ENCODE data around the gene ARHGAP4.

ARHGAP4 gene

DNA sequence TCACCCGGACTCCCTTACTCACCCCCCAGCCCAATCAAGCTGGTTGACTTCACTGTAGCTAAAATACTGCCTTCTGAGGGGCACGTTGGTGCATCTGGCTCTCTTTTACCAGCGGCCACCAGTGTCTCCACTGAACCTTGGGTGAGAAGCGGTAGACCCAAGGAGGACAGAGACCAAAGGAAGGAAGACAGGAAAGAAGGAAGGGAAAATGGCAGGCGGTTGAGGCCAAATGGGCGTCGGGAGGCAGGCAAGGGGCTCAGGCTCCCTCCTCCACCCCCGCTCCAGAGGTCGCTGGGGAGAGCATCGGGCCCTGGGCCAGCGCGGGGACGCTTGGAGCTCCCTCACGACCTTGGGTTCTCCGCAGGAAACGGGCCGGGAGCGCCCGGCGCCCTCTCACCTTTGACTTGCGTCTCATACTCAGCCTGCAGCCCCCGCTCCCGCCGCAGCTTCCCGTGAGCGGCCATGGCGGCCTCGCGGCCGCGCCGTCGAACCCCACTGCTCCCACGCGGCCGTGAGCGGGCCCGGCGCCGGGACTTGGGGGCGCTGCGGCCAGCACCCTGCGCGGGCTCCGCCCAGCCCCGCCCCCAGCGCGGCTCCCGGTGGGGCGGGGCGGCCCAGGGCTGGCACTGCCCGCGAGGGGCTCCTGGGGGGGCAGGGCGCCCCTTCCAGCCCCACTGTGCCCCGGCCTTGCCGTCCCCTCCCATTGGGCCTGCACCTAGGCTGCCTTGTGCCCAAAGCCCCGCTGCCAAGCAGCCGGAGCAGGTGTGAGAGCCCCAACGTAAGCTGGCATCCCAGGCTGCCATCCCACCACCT lies at the start of gene ARHGAP4:
TSS of gene ARHGAP4 (minus strand) at position 526 of the 813 bp plus-strand sequence. CDS start at position 464, 62 bp downstream.
- no peak for DNase-seq

DNA sequence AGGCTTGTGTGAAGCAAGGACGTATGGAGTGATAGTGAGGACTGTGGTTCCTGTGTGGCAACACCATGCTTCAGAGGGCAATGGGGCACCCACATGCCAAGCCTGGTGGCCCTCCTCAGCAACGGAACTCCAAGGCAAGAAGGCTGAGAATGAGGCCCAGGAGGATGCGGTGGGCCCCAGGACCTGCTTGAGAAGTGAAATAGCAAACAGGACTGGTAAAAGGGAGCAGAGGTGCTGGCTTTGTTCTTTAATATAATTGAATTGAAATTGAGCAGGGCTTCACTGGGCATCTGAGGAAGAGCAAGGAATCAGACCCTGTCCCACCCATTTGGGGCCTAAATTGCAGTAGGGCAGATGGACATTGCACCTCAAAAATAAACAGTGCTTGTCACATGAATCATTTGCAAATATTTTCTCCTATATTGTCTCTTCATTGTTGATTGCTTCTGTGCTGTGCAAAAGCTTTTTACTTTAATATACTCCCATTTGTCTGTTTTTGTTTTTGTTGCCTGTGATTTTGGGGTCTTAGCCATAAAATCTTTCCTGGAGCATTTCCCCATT lies 48.7 kb upstream of the ARHGAP4 start:
- no peak for DNase-seq

DNA sequence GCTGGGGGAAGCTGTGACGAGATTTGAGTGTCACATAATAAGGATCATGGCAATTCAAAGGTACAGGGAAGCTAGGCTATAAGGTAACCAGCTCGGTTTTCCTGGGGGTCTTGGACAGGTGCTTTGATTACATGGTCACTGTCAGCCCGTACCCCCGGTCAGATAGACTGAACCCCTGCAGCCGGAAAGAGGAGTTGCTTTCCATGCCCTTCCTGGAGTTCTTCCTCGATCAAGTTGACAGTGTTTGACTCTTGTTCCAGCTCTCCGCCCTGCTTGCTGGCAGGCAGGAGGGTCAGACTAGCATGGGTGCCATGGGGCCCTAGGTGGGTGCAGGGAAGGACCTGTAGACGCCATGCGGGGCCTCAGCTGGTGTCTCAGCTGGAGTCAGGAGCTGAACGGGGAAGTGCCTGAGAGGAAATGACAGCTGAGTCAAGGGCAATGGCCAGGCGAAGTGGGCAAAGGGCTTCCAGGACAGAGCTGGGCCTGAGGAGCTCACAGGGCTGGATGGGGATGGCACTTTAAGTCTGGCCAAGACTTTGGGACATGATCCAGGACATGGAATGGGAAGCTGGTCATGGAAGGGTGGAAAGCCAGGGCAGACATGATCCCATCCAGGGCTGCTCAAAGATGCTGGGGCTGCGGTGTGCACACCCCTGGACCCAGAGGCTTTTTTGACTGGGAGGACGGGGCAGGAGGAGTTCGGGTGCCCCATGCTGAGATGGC lies 48.1 kb upstream of the ARHGAP4 start:
- no peak for DNase-seq

DNA sequence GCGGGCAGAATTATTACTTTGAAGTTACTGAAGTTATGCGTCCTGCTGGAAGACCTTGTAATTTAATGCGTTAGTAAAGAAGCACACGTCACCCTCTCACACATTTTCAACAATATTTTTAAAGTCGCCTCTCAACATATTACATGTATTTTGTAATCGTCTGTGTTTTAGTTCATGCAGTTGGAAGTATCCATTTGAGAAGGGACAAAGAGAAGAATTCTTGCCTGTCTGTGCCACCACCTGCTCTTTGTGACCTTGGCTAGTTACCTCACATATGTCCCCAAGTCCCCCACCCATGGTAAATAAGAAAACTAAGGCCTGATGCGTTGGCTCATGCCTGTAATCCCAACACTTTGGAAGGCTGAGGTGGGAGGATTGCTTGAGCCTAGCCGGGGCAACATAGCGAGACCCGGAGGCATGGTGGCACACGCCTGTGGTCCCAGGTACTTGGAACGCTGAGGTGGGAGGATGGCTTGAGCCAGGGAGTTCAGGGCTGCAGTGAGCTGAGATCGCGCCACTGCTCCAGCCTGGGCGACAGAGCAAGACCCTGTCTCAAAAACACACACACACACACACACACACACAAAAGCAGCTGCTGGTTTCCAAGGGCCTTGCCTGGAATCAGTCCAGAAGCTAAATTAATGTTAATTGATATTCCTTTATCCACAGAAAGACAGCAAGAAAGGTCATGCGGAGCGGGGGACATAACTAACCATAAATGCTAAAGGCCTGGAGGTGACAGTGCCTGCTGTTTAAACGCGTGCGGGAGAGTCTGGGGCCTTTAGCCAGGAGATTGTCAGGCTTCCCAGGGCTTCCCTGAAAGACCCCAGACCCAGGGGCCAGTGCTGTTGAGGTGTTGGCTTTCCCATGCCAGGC lies 47.3 kb upstream of the ARHGAP4 start:
- DNase-seq, result no peak

DNA sequence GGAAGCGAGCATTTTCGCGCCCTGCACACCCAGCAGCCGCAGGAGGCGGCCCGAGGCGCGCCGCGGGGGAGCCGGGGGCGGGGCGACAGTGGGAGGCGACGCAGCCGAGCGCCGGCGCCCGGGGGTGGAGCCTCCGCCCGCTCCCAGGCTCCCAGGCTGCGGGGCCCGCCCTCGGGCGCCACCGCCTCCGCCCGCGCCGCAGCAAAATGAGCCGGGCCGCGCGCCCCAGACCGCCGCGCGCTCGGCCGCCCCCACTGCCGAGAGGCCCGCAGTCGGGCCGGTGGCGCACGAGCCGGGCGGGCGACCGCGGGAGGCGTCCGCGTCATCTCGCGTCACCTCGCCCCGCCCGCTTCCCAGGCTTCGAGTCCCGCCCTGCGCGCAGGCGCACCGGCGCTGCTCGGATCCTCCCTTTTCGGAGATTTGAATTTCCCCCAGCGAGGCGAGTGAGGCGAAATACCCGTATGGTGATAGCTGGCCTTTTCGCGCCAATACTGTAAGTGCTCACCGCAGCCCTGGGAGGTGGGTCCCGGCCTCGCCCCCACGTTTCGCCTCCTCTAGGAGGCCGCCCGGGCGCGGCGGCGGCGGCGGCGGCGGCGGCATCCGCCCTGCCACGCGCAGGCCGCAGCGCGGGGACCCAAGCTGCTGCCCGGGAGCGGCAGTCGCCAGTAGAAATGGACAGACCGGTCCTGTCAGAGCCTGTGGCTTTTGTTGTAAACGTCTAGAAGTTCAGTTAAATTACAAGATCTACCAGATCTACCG lies 46.5 kb upstream of the ARHGAP4 start, which contains the start of gene TMEM187:
TSS of gene TMEM187 (plus strand) at position 387 of the 759 bp plus-strand sequence. CDS start 9,309 bp downstream, outside the sequence.
- peak; percentile 83 for DNase-seq

DNA sequence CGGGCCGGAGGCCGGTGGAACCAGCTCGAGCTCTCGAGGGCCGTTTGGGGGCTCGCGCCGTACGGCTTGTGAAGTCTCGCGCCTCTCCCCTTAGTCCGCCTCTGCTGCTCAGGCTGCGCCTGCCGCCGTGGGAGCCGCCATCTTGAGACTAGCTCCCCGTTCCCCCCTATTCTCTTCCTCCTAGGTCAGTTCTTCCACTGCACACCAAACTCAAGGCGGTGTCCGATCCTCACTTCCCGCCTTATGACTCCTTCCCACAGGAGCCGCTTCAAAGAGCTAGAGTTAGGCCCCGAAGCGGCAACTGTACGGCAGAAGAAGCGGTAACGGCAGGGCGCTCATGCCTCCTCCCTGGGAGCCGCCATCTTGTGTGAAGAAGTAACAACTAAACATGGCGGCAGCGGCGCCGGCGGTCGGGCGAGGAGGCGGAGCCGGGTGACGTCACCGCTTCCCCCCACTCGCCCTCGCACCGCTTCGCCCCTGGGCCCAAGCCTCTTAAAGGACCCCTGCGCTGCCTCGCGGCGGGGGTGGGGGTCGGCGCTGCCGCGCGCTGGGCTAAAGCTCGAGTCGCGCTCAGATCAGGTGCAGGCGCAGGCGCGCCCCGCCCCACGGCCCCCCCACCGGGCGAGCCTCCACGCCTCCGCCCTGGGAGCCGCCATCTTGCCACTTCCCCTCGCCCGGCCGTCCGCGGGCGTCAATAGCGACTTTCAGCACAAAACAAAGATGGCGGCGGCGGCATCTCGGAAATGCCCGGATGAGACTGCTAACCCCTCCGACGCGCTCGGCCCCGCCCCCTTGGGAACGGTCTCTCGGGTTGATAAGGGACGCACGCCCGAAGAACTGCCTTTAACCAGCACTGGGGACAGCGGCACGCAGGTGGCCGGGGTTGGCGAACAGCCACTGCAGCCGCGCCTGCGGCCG lies 45.6 kb upstream of the ARHGAP4 start, which contains the start of gene HCFC1:
TSS of gene HCFC1 (minus strand) at position 369 of the 918 bp plus-strand sequence. CDS start 978 bp downstream, outside the sequence.
- DNase-seq, result peak; percentile 93

DNA sequence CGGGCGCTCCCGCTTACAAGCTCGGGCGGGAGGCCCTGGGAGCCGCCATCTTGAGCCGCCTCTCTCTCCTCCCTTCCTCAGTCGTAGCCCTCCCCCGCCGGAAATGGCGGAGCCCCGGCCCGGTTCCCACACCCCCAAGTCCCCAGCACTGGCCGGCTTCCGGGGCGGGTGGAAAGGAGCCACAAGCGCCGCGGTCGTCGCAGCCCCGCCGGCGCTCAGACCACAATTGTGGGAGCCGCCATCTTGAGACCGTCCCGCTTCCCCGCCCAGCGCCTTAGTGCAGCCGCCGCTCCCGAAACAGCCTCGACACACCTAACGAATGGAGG lies 45.0 kb upstream of the ARHGAP4 start:
- peak; percentile 78 for DNase-seq

DNA sequence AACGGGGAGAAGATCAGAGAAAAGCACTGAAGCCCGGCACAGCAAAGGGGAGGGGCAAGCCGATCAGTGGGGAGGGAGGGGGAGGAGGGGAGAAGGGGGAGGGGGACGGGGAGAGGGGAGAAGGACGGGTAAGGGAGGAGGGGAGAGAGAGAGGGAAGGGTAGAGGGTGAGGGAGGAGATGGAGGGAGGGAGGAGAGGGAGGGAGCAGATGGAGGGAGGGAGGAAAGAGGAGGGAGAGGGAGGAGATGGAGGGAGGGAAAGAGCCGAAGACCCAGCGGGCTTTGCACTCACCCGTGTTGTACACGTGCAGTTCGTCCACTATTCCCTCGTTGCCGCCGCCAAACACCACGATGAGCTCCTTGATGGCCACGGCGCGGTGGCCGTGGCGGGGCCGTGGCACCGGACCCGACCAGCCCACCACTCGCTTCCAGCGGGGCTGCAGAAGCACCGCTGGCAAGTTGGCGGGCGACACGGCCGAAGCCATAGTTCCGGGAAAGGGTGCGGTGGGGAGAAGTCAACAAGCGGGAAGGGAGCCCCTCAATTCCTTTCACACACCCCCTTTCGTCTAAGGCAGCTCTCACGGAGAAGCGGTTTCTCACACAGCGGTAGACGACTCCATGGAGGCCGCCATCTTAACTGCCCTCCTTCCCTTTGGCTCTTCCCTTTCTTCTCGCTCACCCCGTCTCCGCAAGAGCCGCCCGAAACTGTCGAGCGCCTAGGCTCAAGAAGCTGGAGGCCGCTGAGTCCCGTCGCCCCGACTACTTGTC lies 44.5 kb upstream of the ARHGAP4 start:
- DNase-seq, result peak; percentile 37

DNA sequence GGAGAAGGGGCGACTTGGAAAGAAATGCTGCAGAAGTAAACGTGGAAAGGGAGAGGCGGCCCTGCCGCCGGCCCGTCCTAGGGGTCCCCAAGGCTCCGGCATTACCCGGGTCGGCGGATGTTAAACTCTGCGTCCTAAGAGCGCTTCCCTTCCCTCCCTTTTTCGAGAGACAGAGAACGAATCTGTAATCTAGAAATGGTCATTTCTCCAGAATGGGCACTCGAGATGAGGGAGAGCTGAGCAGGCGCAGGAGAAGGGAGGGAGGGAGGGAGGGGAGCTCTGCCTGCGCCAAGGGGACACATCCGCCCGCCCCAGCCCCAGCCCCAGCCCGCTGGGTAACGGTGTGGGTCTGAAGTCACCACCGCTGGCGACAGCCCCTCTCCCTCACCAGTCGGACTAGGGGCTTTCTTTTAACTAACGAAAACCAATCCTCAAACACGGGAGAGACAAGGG lies 43.9 kb upstream of the ARHGAP4 start:
- DNase-seq, result peak; percentile 16

DNA sequence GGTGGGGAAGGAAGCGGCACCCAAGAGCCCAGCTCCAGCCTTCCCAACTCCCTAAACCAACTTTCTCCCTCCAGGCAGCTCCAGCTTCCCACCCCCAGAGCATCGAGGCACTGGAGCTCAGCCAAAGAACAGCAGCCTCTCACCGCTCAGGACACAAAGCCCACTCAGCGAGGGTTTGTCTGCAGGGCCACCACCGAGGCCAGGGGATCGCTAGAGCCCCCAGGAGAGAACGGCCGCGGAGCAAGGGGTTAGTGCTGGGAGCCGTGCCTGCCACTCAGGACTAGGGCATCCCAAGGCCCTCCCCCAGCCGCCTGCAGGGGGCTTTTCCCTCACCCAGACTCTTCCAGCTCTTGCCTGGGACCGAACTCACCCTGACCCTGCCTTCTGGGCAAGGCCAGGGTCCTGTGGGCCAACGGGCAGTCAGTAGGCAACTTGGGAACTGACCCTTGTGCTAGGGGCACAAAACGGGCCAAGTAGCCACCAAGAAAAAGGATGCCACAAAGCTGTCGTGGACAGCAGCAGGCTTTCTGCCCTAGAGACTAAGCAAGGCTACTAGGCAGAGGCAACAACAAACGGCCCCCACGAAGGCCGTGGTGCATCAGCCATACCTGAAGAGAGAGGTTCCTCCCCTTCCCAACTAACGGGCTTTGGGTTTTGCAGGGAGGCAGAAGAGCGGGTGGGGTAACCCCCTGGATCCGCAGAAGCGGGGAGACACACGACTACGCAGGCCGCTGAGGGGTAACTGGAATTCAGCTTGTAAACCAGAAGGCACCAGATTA lies 43.2 kb upstream of the ARHGAP4 start:
- DNase-seq, result no peak

DNA sequence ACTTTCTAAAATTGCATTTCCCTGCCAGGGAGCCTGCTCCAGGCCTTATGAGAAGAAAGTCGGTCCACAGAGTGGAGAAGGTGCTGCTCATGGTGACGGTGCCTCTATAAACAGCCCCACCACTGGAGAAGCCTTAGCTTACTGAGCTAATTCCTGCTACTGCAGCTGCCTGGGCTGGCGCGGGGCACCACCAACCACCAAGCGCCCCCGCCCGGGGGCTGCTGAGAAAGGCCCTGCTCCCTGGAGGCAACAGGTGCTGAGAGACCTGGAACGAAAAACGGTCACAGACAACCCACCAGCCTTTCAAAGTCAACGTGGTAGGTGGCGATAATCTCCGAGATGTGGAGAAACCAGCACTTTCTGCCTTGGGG lies 42.7 kb upstream of the ARHGAP4 start:
- DNase-seq, result no peak

DNA sequence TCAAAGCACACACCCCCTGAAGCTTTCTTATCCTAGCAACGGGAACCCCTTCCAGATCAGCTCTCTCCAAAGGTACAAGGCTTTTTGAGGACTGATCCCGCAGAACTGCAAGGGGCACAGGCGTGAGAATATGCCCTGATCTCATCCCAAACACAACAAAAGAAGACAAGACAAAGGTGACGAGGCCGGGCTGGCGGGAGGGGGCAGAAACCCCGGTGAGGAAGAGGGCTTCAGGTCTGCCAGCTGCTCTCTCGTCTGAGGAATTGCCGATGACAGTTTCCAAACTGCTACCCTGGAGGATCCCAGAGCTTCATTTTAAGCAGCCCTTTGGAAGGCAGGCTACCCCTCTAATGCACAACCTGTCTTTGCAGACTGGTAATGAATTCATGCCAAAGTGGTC lies 42.2 kb upstream of the ARHGAP4 start:
- no peak for DNase-seq

DNA sequence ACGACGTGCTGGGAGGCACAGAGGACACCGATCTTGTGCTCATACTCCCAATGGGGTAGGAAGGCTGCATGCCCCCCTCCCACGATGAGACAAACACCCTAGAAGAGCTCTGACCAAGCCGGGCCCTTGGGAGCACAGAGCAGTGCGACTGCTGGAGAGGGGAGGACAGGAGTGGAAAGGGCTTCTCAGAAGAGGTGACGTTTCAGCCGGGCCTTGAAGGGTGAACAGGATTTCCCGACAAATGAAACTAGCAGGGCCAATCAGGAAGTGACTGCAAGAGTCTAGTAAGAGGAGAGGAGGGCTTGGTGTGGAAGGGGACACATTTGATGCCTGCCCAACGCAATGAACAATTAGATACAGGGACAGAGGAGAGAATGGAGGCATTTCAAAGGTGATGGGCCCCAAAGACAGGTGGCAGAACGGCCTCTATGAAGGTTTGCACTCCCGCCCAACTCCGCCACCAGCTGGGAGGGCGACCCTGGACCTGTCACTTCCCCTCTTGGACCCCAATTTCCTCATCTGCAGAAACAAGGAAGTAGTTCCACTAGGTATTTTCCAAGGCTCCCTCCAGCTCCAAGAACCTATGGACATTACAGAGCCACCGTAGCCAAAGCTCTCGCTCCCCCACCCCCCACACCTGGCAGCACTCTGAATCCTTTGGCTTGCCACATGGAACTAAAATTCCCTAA lies 41.6 kb upstream of the ARHGAP4 start:
- DNase-seq, result no peak

DNA sequence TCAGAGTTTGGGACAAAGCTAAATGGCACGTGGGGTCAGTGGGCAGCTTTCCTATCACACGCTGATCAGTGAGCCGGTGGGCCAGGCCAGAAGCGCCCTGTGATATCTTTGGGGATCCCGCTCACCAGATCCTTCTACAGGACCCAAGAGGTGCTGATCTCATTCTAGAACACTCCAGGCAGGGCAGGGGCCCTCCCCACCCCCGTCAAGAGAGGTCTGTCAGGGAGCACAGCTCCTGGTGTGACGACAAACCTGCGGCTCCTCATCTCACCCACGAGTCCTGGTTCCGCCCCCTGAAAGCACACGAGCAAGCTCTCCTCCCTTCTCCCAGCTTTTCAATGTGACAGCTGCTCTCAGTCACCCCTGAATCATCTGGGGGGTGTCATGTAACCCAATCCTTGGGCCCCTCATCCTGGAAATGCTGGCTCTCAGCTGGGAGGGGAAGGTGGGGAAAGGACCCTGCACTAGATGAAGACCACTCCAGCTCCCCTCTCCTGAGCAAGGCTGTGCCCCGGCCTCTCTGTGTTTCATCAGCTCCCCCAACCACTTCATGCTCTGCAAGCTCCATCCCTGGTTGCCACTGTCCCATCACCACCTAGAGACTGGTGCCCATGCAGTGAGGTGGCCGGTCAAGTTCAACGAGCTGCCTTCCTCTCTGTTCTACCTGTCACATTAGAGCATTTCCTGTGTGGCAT lies 40.9 kb upstream of the ARHGAP4 start:
- no peak for DNase-seq

DNA sequence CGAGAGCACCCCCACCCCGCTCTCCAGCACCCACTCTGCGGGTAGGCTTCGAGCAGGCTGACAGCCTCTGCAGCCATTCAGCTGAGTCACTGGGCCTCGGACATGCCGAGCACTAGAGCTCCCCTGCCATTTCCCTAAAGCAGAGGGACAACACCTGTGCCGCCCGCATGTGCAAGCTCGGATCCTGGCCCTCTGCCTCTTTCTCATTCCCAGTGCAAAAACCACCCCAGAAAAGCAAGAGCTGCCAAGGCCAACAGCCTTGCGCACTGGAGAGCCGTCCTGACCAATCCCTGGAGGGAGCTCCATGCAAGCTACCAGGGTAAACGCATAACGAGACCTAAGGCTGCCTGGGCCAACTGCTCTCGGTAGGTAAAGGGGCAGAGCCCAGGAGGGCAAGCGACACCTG lies 40.2 kb upstream of the ARHGAP4 start:
- no peak for DNase-seq

DNA sequence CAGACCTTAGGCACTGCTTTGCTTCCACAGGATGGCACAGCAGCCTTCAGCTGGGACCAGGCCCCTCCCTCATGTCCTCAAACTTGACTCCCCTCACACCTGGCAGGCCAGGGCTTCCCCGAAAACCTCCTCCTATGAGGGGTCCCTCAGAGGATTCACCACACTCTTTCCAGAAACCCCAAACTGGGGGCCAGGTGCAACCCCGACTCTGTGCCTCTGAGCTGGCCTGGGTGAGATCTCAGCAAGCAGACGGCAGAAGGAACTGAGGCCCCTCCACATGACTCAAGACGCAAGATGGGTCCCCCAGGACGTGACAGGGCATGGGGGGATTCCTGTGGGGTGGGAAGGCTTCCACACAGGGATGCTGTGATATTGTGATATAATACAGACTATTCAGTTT lies 39.3 kb upstream of the ARHGAP4 start:
- DNase-seq, result no peak

DNA sequence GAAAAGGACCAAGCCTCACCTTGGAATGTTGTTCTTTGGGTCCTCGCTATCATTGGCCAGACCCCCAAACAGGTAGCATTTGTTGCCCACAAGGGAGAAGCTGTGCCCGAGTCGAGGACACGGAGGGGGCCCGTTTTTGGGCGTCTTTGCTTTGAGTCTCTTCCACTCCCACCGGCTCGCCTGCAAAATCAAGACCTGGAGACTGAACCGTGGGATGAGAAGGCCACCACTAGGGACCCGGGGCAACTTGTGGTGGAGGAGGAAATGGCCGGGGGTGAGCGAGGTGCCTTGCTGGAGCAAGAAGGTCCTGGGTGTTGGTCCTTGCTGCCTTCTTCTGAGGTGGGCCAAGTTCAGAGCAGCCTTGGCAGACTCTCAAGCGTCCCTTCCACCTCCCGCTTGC lies 38.0 kb upstream of the ARHGAP4 start:
- DNase-seq, result no peak

DNA sequence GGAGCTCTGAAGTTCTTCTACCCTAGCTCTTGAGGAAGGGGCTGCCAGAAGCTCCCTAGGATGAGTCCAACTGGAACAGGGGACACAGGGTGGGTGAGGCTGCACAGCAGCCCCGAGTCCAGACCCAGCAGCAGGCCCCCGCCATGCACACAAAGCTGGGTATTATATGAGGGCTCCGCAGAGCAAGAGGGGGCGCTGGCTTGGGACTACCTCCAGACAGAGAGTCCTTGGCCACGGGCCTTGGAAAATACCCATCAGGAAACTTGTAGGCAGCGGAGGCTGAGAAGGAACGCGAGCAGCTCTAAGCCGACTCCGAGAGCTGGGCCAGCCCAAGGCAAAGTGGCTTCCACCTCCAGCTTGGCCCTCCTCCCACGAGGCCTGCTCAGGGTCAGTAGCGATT lies 37.5 kb upstream of the ARHGAP4 start:
- no peak for DNase-seq

All from DMS153 (cell line).